Measurements from ENCODE around the gene VSX1. TPM values are rescaled to one million over a fixed set of nuclear protein-coding genes. Genes with fewer than 3 reads are reported as not detected.

VSX1 gene
- total RNA-seq (2022; extraction: Qiagen RNA extraction; ENCODE audit: low read depth) = 0.74 to 1.6 TPM (median 1.1 TPM) in 5 replicates

DNA sequence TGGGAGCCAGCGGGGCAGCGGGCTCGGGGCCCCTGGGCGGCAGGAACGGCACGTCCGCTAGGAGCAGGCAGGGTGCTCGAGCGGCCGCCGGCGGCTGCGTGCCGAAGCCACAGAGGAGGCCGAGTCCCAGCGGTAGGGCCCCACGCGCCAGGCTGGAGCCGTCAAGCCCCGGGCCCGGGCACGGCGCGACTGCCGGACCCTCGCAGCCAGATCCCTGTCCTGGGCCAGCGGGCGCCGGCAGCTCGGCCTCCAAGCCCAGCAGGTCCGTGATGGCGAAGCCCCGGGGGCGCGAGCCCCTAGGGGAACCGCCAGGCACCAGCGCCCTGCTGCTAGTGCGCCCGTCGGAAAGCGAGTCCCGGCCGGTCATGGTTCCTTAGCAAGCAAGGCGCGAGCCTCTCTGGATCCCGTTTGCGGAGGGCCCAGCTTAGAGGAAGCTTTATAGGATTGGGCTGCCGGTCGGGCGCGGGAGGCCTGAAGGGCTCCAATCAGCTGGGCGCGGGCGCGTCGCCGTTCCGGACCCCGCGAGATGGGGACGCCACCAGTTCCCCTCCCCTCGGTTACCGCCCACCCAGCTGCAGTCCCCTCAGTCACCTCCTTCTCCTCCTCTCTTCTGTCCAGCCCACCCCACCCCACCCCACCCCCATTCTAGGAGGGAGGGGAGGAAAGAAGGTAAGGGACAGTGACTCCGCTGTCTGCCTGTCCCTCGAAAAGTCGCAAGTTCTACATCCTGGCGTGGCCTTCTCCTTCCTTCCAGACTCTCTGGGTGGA lies at the start of gene VSX1:
TSS of gene VSX1 (minus strand) at position 412 of the 768 bp plus-strand sequence. CDS start at position 367, 45 bp downstream.

DNA sequence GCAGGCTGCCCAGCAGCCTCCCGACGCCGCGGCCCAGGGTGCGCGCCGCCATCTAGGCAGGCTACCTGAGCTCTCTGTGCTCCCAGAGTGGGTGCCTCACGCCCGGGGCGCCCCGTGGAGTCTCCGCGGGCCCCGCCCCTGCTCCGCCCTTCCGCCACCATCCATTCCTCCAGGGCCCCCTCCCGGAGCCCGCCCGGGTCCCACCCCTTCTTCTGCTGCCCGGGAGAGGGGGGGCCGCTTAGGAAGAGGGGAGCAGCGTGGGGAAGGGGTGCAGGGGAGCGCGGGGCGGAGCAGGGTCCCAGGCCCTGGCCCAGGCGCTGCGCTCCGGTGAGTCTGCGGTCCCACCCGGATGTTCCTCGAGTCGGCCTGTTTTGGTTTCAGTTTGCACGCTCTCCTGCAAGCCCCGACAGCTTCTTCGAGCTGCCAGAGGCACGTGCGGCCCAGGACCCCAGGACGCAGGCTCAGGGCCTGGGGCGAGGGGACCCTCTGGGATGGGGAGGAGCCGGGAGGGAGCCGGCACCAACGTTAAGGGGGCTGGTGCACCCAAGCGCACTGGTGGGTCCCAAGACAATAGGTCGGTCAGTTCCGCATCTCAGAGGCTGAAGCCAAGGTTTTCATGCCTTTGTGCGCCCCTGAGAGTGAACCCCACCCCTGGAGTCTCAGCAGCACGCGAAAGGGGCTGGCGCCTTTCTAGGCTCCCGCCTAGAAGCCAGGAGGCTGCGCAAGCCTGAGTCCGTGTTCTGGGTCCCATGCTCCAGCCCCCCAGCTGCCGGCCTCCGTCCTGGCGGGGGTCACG lies 23.7 kb downstream of the VSX1 start, which contains the start of gene ACSS1:
TSS of gene ACSS1 (minus strand) at position 89 of the 796 bp plus-strand sequence. CDS start at position 52, 37 bp downstream.

Other genes starting within 250 kb of the VSX1 start
- not detected in 5 replicates for gene CST7, start 132.9 kb downstream of the VSX1 start, total RNA-seq (2022; extraction: Qiagen RNA extraction; ENCODE audit: low read depth)
- 145 to 166 TPM (median 162 TPM) in 5 replicates for gene APMAP, start 89.4 kb downstream of the VSX1 start, total RNA-seq (2022; extraction: Qiagen RNA extraction; ENCODE audit: low read depth)
- gene ACSS1, start 24.0 kb downstream of the VSX1 start, total RNA-seq (2022; extraction: Qiagen RNA extraction; ENCODE audit: low read depth) = 7.4 to 12.0 TPM (median 10.9 TPM) in 5 replicates
- gene ENTPD6, start 113.6 kb upstream of the VSX1 start, total RNA-seq (2022; extraction: Qiagen RNA extraction; ENCODE audit: low read depth) = 87.8 to 113 TPM (median 104 TPM) in 5 replicates
- gene PYGB, start 165.9 kb upstream of the VSX1 start, total RNA-seq (2022; extraction: Qiagen RNA extraction; ENCODE audit: low read depth) = 117 to 152 TPM (median 141 TPM) in 5 replicates

Measured in A549 treated with RU486 at 1 μM for 4 hours (cell line).